ENCODE data around the gene ACTL6B. TPM values are rescaled to one million over a fixed set of nuclear protein-coding genes. Genes with fewer than 3 reads are reported as not detected.

Gene ACTL6B
- polyA plus RNA-seq, 10 donors: 0.14 TPM; not detected in 9

DNA sequence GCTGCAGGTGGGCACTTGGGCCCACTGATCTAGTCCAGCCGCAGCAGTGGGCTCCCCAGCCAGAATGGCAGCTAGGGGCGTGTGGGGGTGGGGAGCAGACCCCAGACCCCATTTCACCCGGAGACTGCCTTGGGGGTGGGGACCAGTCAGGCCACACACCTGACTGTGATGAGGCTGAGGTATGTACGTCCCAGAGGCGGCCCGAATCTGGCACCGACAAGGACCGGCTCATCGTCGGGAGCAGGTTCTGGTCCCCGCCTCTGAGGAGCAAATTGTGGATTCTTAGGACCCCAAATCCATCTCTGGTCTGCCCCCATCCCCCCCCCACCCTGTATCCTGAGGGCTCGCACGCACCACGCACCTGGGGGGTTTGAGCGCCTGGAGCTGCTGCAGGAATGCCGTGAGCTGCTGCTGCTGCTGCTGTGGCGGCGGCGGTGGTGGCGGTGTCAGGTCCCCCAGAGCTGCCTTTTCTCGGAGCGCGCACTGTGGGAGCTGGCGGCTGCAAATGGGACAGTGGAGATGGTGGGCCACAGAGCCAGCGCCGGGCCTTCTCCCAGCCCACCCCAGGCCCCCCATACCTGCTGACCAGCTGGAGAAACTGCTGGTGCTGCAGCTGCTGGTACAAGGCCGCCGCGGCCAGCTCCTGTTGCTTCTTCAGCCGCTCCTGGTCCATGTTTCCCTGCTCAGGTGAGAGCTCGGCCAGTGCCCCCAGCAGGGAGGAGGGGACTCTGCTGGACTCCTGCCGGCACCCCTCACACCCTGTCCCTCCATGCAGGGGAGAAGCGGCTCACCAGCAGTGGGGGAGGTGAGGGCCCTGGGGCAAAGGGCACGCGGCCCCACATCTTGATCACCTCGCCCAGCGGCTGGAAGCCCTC lies 27.6 kb upstream of the ACTL6B start:
- no peak for DNase-seq

DNA sequence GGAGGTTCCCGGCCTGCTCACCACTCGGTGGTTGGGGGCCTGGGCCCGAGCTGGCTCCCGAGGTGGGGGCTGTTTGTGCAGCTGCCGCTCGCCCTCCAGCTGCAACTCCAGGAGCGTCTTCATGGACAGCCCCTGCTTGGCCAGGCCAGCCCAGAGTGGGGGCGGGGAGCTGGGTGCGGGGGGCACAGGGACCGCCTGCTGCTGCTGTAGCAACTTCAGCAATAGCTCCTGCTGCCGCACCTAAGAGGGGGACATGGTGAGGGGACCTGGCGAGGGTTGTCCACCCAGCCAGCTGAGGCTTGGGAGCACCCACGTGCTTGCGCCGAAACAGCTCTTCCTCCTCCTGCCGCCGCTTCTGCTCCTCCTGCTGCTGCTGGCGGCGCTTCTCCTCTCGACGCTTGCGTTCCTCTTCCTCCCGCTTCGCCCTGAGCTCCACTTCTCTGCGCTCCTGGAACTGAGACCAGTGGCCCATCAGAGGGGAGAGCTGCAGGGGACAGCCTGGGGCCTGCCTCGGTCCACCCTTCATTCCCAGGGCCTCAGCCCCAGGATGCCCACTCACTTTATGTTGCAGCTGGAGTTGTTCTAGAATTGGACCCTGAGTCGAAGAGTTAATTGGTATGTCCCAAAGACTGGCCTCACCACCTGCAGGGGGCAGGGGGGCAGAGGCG lies 26.9 kb upstream of the ACTL6B start:
- no peak for DNase-seq

DNA sequence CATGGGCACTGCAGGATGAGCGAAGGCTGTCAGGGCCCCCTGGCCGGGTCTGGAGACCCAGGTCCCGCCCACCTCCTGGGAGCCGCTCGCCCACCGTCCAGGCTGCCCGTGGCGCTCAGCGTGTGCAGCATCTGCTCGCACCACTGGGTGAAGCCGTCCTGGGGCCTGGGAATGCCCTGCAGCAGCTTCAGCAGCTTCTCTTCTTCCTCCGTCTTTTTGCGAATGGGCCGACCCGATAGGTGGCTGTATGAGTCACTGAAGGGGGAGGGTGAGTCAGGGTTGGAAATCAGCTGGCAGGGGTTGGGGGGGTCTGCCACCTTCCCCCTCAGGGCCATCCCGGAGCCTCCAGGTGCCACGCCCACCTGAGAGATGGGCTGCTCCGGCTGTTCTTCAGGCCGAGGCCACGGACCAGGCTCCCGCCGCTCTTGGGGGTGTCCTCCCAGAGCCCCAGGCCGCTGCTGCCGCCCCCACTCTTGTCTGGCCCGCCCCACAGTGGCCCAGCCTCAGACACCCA lies 26.0 kb upstream of the ACTL6B start:
- DNase-seq: no peak

DNA sequence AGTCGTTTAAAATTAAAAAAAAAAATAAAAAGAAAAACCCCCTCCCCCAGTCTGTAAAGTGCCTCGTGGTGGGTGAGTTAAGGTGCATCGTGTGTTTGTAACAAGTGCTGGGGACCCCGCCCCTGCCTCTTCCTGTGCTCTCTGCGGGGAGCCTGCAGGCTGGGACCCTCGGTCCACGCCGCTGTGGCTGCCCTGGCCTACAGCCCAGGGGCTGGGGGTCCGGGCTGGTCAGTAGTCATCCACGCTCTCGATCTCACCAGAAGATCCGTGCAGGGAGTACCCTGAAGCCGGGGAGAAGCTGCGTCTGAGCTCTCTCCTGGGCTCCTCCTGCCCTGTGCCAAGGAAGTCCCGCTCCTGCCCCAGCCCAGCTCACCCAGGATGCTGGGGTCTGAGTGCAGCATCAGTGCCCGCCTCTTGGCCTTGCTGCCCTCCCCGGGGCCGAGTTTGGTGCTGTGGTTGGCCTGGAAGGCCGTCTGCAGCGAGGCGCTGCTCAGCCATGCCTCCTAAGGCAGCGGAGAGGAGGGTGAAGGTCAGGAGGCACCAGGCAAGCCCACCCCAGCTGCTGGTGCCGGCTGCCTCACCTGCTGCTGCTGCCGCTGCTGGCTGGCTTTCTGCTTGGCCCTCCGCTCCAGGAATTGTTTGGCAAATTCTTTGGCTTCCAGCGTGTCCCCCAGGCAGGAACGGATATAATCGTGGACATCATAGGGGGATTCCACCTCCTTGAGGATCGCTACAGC lies 25.4 kb upstream of the ACTL6B start:
- peak in 1 of 3 donors; percentile 39 for DNase-seq

DNA sequence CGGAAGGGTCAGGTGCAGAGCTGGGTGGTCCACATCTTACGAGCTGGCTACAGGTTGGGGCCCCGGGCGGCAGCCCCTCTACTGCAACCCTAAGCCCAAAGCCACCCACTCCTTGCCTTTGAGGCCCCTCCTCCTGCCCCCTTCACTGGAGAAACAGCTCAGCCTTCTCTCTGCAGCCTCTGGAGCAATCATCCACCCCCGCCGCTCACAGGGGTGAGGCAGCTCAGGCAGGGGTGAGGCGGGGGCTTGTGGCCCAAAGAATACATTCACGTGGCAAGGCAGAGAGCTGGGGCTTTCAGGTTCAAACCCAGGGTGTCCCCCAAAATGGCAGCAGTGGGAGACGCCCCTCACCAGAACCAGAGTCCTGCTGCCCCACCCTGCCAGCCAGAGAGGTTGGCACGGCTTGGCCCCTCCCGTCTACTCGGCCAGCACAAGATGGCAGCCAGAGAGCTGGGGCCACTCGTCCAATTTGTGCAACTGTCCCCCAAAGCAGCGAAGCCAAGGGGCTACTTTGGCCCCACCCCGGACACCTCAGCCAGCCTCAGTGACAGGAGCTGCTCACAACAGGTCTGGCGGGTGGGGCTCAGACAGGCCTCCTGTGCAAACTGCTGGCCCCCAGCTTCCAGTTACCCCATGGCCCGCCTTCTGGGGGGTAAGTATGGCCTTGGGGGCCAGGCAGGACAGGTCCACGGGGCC lies 24.5 kb upstream of the ACTL6B start:
- peak in 1 of 3 donors; percentile 50 for DNase-seq

DNA sequence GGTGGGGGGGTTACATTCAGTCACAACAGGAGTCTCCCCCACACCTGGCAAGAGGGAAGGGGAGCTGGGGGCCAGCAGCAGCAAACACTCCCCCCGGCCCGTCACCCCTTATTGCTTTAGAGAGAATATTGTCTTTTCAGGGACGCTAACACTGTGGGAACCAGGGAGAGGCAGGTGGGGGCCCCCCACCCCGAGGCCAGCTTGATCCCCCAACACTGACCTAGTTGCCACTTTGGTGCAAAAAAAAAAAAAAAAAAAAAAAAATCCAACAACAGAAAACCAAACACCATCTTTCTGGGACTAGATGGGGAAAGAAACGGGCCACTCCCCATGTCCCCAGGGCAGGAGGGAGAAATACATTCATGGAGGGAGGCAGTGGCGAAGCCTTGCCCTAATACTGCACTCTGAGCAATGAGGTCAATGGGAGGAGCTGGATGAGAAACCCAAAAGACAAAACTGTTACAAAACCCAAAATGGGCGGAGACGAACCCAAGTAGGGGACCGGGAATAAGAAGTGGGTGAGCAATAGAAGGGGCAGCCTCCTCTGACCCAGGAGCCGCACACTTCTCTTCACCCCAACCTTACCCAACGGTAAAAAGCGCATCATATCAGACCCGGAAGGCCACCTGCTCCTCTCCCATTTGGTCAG lies 23.8 kb upstream of the ACTL6B start:
- DNase-seq: no peak

DNA sequence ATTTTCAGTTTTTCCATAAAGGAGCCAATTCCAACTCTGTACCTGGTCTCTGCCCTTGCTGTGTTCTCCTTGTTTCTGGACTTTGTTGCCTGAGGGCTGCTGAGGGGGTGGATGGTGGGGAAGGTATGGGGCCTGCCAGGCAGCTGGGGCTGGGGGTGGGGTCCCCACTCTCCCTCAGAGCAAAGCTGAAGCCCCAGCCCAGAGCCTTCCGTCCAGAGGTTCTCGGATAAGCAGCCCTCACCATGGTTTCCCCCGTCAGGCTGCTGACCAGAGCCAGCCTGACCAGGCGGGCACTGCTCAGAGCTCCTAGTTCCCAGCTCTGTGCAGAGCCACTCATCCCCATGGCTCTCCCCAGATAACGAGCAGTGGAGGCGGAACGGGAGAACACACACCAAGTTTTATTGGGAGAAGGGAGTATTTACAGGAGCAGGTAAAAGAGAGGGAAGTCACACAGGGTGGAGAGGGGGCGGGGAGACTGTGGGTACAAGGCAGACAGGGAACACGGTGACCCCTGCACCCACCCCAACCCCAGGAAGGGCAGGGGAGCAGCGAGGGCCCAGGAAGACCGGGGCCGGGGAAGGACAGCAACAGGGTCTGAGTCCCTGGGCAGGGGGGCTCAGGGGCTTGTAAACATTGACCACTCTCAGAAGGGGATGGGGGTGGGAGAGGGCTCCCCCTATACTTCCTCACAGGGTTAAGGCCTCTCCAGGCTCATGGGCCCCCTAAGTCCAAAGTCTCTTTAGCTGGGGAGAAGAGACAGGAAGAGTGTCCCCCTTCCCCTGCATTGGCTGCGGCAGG lies 23.1 kb upstream of the ACTL6B start:
- peak in 1 of 3 donors; percentile 16 for DNase-seq

DNA sequence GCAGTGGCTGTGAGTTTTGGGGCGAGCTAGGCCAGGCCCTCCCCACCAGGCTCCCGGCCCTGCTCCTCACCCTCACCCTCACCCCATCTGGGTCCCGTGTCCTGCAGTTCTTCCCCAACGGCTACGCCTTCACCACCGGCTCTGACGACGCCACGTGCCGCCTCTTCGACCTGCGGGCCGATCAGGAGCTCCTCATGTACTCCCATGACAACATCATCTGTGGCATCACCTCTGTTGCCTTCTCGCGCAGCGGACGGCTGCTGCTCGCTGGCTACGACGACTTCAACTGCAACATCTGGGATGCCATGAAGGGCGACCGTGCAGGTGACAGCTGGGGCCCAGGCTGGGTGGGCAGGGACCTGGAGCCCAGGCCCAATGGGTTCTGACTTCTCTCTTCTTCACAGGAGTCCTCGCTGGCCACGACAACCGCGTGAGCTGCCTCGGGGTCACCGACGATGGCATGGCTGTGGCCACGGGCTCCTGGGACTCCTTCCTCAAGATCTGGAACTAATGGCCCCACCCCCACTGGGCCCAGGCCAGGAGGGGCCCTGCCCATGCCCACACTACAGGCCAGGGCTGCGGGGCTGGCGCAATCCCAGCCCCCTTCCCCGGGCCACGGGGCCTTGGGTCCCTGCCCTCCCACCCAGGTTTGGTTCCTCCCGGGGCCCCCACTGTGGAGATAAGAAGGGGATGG lies 22.2 kb upstream of the ACTL6B start:
- peak in 1 of 3 donors; percentile 30 for DNase-seq

DNA sequence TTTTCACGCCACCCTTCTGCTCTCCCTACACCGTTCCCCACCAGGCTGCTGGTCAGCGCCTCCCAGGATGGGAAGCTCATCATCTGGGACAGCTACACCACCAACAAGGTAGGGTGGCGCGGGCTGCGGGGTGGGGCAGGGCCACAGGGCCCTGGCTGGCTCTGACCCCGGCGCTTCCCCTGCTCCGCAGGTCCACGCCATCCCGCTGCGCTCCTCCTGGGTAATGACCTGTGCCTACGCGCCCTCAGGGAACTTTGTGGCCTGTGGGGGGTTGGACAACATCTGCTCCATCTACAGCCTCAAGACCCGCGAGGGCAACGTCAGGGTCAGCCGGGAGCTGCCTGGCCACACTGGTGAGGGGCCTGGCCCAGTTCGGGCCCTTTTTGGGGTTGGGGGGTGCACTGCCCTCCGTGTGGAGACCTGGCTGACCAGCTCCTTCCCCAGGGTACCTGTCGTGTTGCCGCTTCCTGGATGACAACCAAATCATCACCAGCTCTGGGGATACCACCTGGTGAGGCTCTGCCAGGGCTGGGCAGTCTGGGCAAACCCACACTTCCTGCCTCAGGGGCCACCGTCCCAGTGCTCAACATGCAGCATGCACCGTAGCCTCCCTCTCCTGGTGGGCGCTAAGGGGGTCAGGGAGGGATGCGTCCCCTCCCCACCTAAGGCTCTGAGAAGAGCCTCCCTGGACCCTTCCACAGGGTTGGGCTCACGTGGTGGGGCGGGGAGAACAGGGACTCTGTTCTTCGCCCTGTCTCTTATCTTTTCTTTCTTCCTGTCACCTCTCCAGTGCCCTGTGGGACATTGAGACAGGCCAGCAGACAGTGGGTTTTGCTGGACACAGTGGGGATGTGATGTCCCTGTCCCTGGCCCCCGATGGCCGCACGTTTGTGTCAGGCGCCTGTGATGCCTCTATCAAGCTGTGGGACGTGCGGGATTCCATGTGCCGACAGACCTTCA lies 21.3 kb upstream of the ACTL6B start:
- DNase-seq: no peak

DNA sequence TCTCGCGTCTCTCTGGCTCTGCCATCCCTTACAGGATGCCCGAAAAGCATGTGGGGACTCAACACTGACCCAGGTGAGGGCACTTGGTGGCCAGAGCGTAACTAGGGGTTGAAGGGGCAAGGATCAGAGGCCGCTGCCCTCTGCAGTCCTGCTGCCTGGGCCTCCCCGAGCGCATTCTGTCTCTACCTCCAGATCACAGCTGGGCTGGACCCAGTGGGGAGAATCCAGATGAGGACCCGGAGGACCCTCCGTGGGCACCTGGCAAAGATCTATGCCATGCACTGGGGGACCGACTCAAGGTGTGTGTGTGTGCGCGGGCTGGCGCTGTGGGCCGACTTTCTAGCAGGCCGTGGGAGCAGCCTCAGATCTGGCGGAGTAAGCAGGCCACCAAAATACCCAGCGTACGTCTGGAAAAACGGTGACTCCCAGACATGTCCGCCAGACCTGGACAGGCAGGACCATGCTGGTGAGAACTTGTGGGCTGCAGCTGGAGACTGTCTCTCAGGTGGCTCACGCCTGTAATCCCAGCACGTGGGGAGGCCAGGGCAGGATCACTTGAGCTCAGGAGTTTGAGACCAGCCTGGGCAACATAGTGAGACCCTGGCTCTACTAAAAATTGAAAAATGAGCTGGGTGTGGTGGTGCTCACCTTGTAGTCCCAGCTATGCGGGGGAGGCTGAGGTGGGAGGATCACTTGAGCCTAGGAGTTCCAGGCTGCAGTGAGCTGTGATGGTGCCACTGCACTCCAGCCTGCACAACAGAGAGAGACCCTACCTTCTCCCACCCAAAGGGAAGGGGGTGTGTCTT lies 20.5 kb upstream of the ACTL6B start:
- peak in 1 of 3 donors; percentile 18 for DNase-seq

DNA sequence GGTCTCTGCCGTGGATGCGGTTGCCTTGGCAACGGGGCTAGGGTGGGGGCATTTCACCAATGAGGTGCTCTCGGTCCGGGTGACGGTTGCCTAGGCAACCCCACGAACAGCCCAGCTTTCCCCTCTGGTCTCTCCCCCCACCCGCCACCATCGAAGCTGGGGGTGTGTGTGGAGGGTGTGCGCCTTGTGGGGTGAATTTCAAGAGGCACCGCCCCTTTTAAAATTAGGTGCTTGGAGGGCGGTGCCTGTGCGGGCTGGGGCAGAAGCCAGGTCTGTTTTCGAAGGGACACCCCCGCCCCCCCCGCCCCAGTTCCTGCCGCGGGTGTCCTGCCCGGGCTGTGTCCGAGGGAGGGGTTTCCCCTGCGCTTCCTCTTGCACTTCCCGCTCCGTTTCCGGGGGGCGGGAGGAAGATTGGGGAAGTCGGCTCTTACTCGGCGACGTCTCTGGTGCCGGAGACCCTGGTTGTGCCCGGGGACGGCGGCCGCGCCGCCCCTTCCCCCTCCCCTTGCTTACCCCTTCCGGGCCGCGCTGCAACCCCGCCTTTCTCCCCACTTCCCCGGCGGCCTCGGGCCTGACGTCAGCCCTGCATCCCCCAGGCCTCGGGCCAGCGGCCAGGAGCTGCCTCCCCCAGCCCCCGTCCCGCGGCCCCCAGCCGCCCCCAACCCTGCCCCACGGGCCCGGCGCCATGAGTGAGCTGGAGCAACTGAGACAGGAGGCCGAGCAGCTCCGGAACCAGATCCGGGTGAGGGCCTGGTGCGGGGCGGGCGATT lies 19.5 kb upstream of the ACTL6B start:
- DNase-seq: peak; percentile 45 to 89 (median 73)

DNA sequence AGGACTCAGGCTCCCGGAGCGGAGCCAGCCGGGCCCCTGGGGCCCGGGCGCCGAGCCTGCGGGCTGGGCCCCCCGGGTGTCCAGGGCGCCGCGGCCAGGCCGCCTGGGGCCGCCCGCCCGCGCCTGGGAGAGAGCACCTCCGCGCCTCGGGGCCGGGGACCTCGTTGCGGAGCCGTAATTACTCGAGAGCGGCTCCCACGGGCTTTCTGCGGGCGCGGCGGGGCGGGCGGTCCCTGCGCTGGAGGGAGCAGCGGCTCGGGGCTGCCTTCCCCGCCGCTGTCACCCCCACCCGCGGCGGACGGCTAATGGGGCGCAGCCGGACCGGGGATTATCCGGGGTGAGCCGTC lies 18.8 kb upstream of the ACTL6B start:
- no peak for DNase-seq

DNA sequence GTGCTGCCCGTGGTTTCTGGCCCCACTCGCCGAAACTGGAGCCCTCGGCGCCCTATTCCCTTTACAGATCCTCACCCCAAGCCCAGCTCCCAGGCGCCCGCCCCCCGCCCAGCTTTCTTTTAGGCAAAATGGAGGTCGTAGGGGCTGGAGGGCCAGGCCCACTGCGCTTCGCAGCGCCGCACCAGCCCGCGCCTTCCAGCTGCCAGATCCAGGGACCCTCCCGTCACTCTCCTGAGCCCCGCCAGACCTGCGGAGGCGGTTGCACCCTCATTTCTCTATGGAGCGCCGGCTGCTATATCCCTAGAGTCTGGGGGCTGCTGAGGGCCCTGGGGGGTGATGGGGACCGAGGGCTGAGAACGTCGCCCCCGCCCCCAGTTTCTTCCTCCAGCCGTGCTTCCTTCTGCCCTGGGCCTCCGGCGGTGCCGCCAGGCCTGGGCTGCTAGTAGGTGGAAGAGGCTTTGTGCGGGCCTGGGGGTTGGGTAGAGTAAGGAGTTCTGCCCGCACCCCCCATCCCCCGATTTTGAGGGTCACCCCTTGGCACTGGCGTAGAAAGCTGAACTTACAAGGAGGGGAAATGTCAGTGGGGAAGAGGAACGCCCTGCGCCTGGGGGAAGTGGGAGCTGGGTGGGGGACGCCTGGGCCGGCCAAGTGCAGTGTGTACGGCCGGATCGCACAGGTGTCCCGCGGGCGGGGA lies 18.3 kb upstream of the ACTL6B start:
- DNase-seq: peak in 1 of 3 donors; percentile 74

DNA sequence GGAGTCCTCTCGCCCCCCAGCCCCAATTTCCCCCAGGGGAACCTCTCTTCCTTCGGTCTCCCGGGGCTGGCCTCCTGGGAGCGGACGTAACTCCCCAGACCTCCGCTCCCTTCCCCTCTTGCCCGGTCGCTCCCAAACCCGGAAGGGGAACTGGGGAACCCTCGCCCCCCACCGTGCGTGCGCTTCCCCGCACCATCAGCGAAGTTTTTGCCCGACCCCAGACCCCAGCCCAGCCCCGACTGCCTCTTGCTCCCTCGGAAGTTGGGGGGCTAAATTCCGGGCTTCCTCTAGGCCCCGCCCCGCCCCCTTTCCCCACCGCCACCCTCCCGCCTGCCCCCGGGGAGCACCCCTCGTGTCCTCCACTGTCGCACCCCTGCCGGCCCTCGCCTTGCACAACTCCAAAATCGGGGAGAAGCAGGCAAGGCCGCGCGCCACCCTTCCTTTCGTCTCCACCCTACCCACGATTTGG lies 17.7 kb upstream of the ACTL6B start:
- DNase-seq: peak in 2 of 3 donors; percentile 52 to 76

DNA sequence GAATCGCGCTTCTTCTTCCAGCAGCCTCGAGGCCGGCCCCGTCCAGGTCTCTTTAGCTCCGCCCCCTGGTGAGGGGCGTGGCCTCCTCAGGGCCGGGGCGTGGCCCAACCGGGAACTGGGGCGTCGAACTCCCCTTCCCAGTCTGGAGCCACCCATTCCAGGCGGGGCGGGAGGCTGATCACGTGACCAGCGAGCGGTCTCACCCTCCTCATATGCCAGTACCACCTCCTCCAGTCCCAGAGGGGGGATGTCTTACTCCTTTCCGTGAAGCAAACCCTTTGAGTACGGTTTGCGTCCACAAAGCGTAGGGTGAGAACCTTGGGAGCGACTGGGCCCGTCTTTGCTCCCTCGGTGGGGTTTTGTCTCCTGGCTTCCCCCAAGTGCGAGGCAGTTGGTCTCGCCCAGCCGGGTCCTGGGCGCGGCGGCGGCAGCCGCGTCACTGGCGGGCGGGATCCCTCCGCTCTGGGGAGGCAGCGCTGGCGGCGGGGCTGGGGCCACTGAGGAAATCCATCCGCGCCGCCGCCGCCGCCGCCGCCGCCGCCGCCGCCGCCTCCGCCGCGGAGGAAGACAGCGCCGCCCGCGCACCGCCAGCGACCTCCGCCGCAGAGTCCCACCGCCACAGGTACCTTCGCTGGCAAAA lies 17.2 kb upstream of the ACTL6B start, which contains the start of gene GNB2:
Gene GNB2, plus strand, starts transcription at position 439 of the 640 bp plus-strand sequence. CDS start 2,526 bp downstream, outside the sequence.
- DNase-seq: peak; percentile 98 to 100 (median 99)

Measured in muscle of back (tissue), 11 donors.